Osteoblast (primary cell): ENCODE results near the gene GNMT. TPM values are rescaled to one million over a fixed set of nuclear protein-coding genes. Genes with fewer than 3 reads are reported as not detected.

ENCODE experiments used
- DNase-seq: peaks from one replicate; pipeline ENCODE4 v3.0.0; 2011; ENCODE audit warnings: low spot score, mixed read lengths; ENCODE audit not compliant: insufficient read length; ENCODE audit errors: missing footprints
- H2AFZ ChIP-seq: 2 replicates; pipeline ENCODE4 v1.6.0; 2011; ENCODE audit warnings: mild to moderate bottlenecking, low read length
- H3K27ac ChIP-seq: 2 replicates; pipeline ENCODE4 v1.5.1; 2011; ENCODE audit warnings: mild to moderate bottlenecking, low read depth, low read length, moderate library complexity
- H3K27me3 ChIP-seq: 2 replicates; pipeline ENCODE4 v1.6.0; 2012; ENCODE audit warnings: mild to moderate bottlenecking, control low read depth, inconsistent platforms, low read length, moderate library complexity; ENCODE audit not compliant: insufficient read depth
- H3K36me3 ChIP-seq: 2 replicates; pipeline ENCODE4 v1.5.1; 2011; ENCODE audit warnings: mild to moderate bottlenecking, low read length, control low read depth, moderate library complexity; ENCODE audit not compliant: insufficient read depth
- H3K4me1 ChIP-seq: 2 replicates; pipeline ENCODE4 v1.5.1; 2011; ENCODE audit warnings: mild to moderate bottlenecking, low read length, control low read depth, moderate library complexity; ENCODE audit not compliant: insufficient read depth
- H3K4me2 ChIP-seq: 2 replicates; pipeline ENCODE4 v1.6.0; 2011; ENCODE audit warnings: mild to moderate bottlenecking, low read length; ENCODE audit not compliant: insufficient read depth
- H3K4me3 ChIP-seq: fragments of 200-600 bp; sonication (generic); 3 replicates; pipeline ENCODE4 v1.5.1; 2012; ENCODE audit warnings: mild to moderate bottlenecking, low read length, inconsistent platforms; ENCODE audit not compliant: insufficient read depth
- H3K79me2 ChIP-seq: 2 replicates; pipeline ENCODE4 v1.6.0; 2012; ENCODE audit warnings: mild to moderate bottlenecking, low read length, control low read depth, inconsistent platforms; ENCODE audit not compliant: insufficient read depth
- H3K9me3 ChIP-seq: 2 replicates; pipeline ENCODE4 v1.5.1; 2011; ENCODE audit warnings: low read depth, low read length, control low read depth
- H4K20me1 ChIP-seq: 2 replicates; pipeline ENCODE4 v1.6.0; 2012; ENCODE audit warnings: mild to moderate bottlenecking, low read length, control low read depth; ENCODE audit not compliant: insufficient read depth
- CTCF ChIP-seq: IDR thresholded peaks from 2 replicates; pipeline ENCODE4 v1.5.1; 2011; ENCODE audit warnings: mild to moderate bottlenecking, low read depth, low read length, moderate library complexity; ENCODE audit errors: extremely low read depth
- total RNA-seq: library from RNA; depleted of rRNA; stranded (reverse); fragments of >200 nt; gene quantifications from 2 replicates; pipeline ENCODE4 v1.2.3, GENCODE V29; 2012

The GNMT gene
- total RNA-seq, 1 donor: 0.72 TPM

- Histone ChIP-seq H2AFZ (no peak overlapping the region), H3K4me2 (no peak overlapping the region), H3K9me3 (no peaks in the 10 kb centered on the region), H3K4me1 (peaks cover 10% of the 10 kb centered on the region), H3K36me3 (peaks cover 57% of the 10 kb centered on the region), H3K79me2 (peaks cover 38% of the 10 kb centered on the region), H3K27me3 (no peaks in the 10 kb centered on the region), H3K27ac (no peak overlapping the region), H3K4me3 (no peak overlapping the region), H4K20me1 (peaks cover 7% of the 10 kb centered on the region)
- TF ChIP-seq CTCF: peak; percentile 62
- peak; percentile 90 for DNase-seq
Measured at GRCh38 chr6:43009124-43009523, 48.6 kb downstream of the GNMT start.

- no peak overlapping the region for H3K4me2 ChIP-seq
- no peaks in the 10 kb centered on the region for H3K27me3 ChIP-seq
- peaks cover 59% of the 10 kb centered on the region for H3K79me2 ChIP-seq
- H3K27ac ChIP-seq: no peak overlapping the region
- no peak for TF ChIP-seq CTCF
- DNase-seq: no peak
- H4K20me1 ChIP-seq: peaks cover 18% of the 10 kb centered on the region
- H2AFZ ChIP-seq: no peak overlapping the region
- peaks cover 53% of the 10 kb centered on the region for H3K36me3 ChIP-seq
- no peaks in the 10 kb centered on the region for H3K9me3 ChIP-seq
- no peak overlapping the region for H3K4me3 ChIP-seq
- peaks cover 22% of the 10 kb centered on the region for H3K4me1 ChIP-seq
Measured at GRCh38 chr6:43011207-43011606, 50.7 kb downstream of the GNMT start.

- peaks cover 29% of the 10 kb centered on the region for H4K20me1 ChIP-seq
- H3K9me3 ChIP-seq: no peaks in the 10 kb centered on the region
- peaks cover 28% of the 10 kb centered on the region for H3K4me1 ChIP-seq
- peak overlapping the region; percentile 98 for H3K4me3 ChIP-seq
- peaks cover 71% of the 10 kb centered on the region for H3K79me2 ChIP-seq
- DNase-seq: no peak
- no peak overlapping the region for H2AFZ ChIP-seq
- no peak overlapping the region for H3K27ac ChIP-seq
- H3K4me2 ChIP-seq: peak overlapping the region; percentile 95
- H3K36me3 ChIP-seq: peaks cover 53% of the 10 kb centered on the region
- TF ChIP-seq CTCF: no peak
- H3K27me3 ChIP-seq: no peaks in the 10 kb centered on the region
Measured at GRCh38 chr6:43012364-43012763, 51.8 kb downstream of the GNMT start.

GRCh38 chr6:43013097-43013842 lies 52.7 kb downstream of the GNMT start:
- Histone ChIP-seq H3K4me1 (peaks cover 28% of the 10 kb centered on the region), H4K20me1 (peaks cover 34% of the 10 kb centered on the region), H3K4me3 (peak overlapping the region; percentile 98), H3K79me2 (peaks cover 80% of the 10 kb centered on the region), H3K27ac (peak overlapping the region; percentile 57), H3K4me2 (peak overlapping the region; percentile 95), H3K36me3 (peaks cover 53% of the 10 kb centered on the region), H2AFZ (peak overlapping the region; percentile 91), H3K9me3 (no peaks in the 10 kb centered on the region), H3K27me3 (no peaks in the 10 kb centered on the region)
- TF ChIP-seq CTCF: no peak
- DNase-seq: peak; percentile 83

Other genes starting within 250 kb of the GNMT start
- 3.3 and 3.8 TPM in 2 replicates for gene PRPH2, start 238.2 kb upstream of the GNMT start, total RNA-seq
- gene TBCC, start 214.7 kb upstream of the GNMT start, total RNA-seq: 30.9 and 33.7 TPM in 2 replicates
- gene BICRAL, start 178.7 kb upstream of the GNMT start, total RNA-seq: 9.4 TPM in 2 replicates
- gene RPL7L1, start 81.1 kb upstream of the GNMT start, total RNA-seq: 112 and 128 TPM in 2 replicates
- gene PTCRA, start 44.7 kb upstream of the GNMT start, total RNA-seq: not detected in 2 replicates
- 33.3 TPM in 2 replicates for gene CNPY3, start 31.3 kb upstream of the GNMT start, total RNA-seq
- gene PEX6, start 18.4 kb downstream of the GNMT start, total RNA-seq: 15.3 and 23.5 TPM in 2 replicates
- 30.8 and 36.8 TPM in 2 replicates for gene PPP2R5D, start 23.8 kb downstream of the GNMT start, total RNA-seq
- 42.4 and 47.4 TPM in 2 replicates for gene MEA1, start 53.2 kb downstream of the GNMT start, total RNA-seq
- 122 and 123 TPM in 2 replicates for gene KLHDC3, start 53.5 kb downstream of the GNMT start, total RNA-seq
- gene RRP36, start 60.9 kb downstream of the GNMT start, total RNA-seq: 84.0 and 90.2 TPM in 2 replicates
- gene CUL7, start 93.1 kb downstream of the GNMT start, total RNA-seq: 46.9 and 48.5 TPM in 2 replicates
- gene MRPL2, start 98.7 kb downstream of the GNMT start, total RNA-seq: 16.2 and 20.6 TPM in 2 replicates
- 17.7 and 20.3 TPM in 2 replicates for gene KLC4, start 98.9 kb downstream of the GNMT start, total RNA-seq
- 183 and 190 TPM in 2 replicates for gene PTK7, start 115.6 kb downstream of the GNMT start, total RNA-seq
- gene SRF, start 210.5 kb downstream of the GNMT start, total RNA-seq: 17.7 and 20.6 TPM in 2 replicates
- gene CUL9, start 221.4 kb downstream of the GNMT start, total RNA-seq: 34.4 and 34.5 TPM in 2 replicates